CD14-positive monocyte (primary cell): ENCODE data around the gene SGMS1. TPM values are rescaled to one million over a fixed set of nuclear protein-coding genes. Genes with fewer than 3 reads are reported as not detected.

Source experiments
- DNase-seq, 3 donors: peaks; one replicate each; pipeline ENCODE4 v3.0.0-alpha.2; 2011 to 2022
- H2AFZ ChIP-seq: 2 replicates; pipeline ENCODE4 v1.6.0; 2012; ENCODE audit warnings: mild to moderate bottlenecking, low read depth, low read length, inconsistent platforms; ENCODE audit not compliant: insufficient read depth, poor library complexity, severe bottlenecking
- H3K27ac ChIP-seq, 2 donors: 1 replicate in 1 of 2; 2 replicates in 1 of 2; pipeline ENCODE4 v1.5.1; 2012 to 2013; ENCODE audit warnings: low read length in 2 of 2, control low read depth in 1 of 2, inconsistent platforms in 1 of 2, low read depth in 1 of 2, mild to moderate bottlenecking in 1 of 2
- H3K27me3 ChIP-seq, 2 donors: one replicate each; pipeline versions ENCODE4 v1.6.0 to v1.6.1; 2011 to 2013; ENCODE audit warnings: low read length in 2 of 2; ENCODE audit not compliant: control insufficient read depth in 2 of 2, insufficient read depth in 2 of 2
- H3K36me3 ChIP-seq, 2 donors: replicated peaks in 1 of 2; 1 replicate in 1 of 2; 2 replicates in 1 of 2; pipeline versions ENCODE4 v1.5.1 to v1.6.1; 2012 to 2013; ENCODE audit warnings: low read length in 2 of 2, control low read depth in 1 of 2, inconsistent platforms in 1 of 2, mild to moderate bottlenecking in 1 of 2; ENCODE audit not compliant: insufficient read depth in 2 of 2, control insufficient read depth in 1 of 2
- H3K4me1 ChIP-seq, 2 donors: 1 replicate in 1 of 2; 2 replicates in 1 of 2; pipeline versions ENCODE4 v1.5.1 to v1.6.1; 2012 to 2013; ENCODE audit warnings: low read length in 2 of 2, control low read depth in 1 of 2, inconsistent platforms in 1 of 2, mild to moderate bottlenecking in 1 of 2, moderate library complexity in 1 of 2; ENCODE audit not compliant: insufficient read depth in 2 of 2, control insufficient read depth in 1 of 2
- H3K4me2 ChIP-seq: replicated peaks from 2 replicates; pipeline ENCODE3; 2012; ENCODE audit warnings: low read length, moderate library complexity, mild to moderate bottlenecking; ENCODE audit not compliant: poor library complexity, severe bottlenecking; ENCODE audit errors: extremely low read depth
- H3K4me3 ChIP-seq, 3 experiments: fragments of 200-600 bp in 1 of 3; sonication (generic) in 1 of 3; replicated peaks in 1 of 3; 1 replicate in 2 of 3; 2 replicates in 1 of 3; pipeline ENCODE4 v1.5.1; 2011 to 2013; ENCODE audit warnings: low read length in 3 of 3, mild to moderate bottlenecking in 3 of 3, control low read depth in 2 of 3, low read depth in 2 of 3, inconsistent platforms in 1 of 3, moderate library complexity in 1 of 3
- H3K79me2 ChIP-seq: 2 replicates; pipeline ENCODE4 v1.6.0; 2012; ENCODE audit warnings: mild to moderate bottlenecking, control low read depth, inconsistent platforms, low read length, moderate library complexity; ENCODE audit not compliant: insufficient read depth
- H3K9ac ChIP-seq: 2 replicates; pipeline ENCODE4 v1.6.0; 2017; ENCODE audit warnings: low read length, mild to moderate bottlenecking; ENCODE audit not compliant: insufficient read depth, poor library complexity, severe bottlenecking
- H3K9me3 ChIP-seq, 2 donors: replicated peaks in 1 of 2; 1 replicate in 1 of 2; 2 replicates in 1 of 2; pipeline versions ENCODE4 v1.5.1 to v1.6.1; 2012 to 2013; ENCODE audit warnings: low read length in 2 of 2, control low read depth in 1 of 2; ENCODE audit not compliant: control insufficient read depth in 1 of 2, insufficient read depth in 1 of 2
- H4K20me1 ChIP-seq: 2 replicates; pipeline ENCODE4 v1.6.0; 2012; ENCODE audit warnings: mild to moderate bottlenecking, low read length, control low read depth, moderate library complexity; ENCODE audit not compliant: insufficient read depth
- H3K27ac Mint-ChIP-seq, 7 donors: one replicate each; pipeline ENCODE4 v1.8.0; 2020; ENCODE audit warnings: mild to moderate bottlenecking in 7 of 7, mixed read lengths in 7 of 7, moderate library complexity in 6 of 7, inconsistent platforms in 2 of 7
- H3K27me3 Mint-ChIP-seq, 3 donors: one replicate each; pipeline ENCODE4 v1.8.0; 2021 to 2022; ENCODE audit warnings: low read depth in 3 of 3, mild to moderate bottlenecking in 3 of 3, mixed read lengths in 3 of 3, moderate library complexity in 3 of 3, inconsistent platforms in 1 of 3
- H3K36me3 Mint-ChIP-seq, 2 donors: one replicate each; pipeline ENCODE4 v1.8.0; 2020; ENCODE audit warnings: mixed read lengths in 2 of 2, inconsistent platforms in 1 of 2, mild to moderate bottlenecking in 1 of 2
- H3K4me1 Mint-ChIP-seq: one replicate; pipeline ENCODE4 v1.8.0; 2020; ENCODE audit warnings: mild to moderate bottlenecking, mixed read lengths
- H3K4me3 Mint-ChIP-seq, 2 donors: one replicate each; pipeline ENCODE4 v1.8.0; 2020; ENCODE audit warnings: mild to moderate bottlenecking in 2 of 2, mixed read lengths in 2 of 2, moderate library complexity in 1 of 2
- H3K9me3 Mint-ChIP-seq, 7 donors: one replicate each; pipeline ENCODE4 v1.8.0; 2020 to 2022; ENCODE audit warnings: mixed read lengths in 7 of 7, mild to moderate bottlenecking in 6 of 7, moderate library complexity in 6 of 7, inconsistent platforms in 2 of 7
- WGBS: methylation state at CpG from one replicate; pipeline ENCODE4 v1.1.5; 2013; ENCODE audit warnings: missing lambda C conversion rate; ENCODE audit not compliant: insufficient coverage; 5-methylcytosine and 5-hydroxymethylcytosine counted together
- intact Hi-C, 2 donors: fragments of 100-400 bp; cut with micrococcal nuclease; formaldehyde crosslinking; loops; one replicate each; pipeline versions ENCODE4 v1.15.0 to v1.15.1; 2023
- polyA plus RNA-seq, 3 donors: library from polyadenylated mRNA; depleted of rRNA in 1 of 3; unstranded in 2 of 3; stranded (reverse) in 1 of 3; fragments of 300-500 nt in 2 of 3; fragments of >200 nt in 1 of 3; fragmentation: Illumina TruSeq in 2 of 3; gene quantifications; 1 replicate in 2 of 3; 2 replicates in 1 of 3; pipeline ENCODE4 v1.2.3, GENCODE V29; 2012 to 2021
- TF ChIP-seq, protein P1 (sequence below): fragments of 200-600 bp; IDR thresholded peaks from one replicate; pipeline ENCODE4 v1.8.0; 2022; ENCODE audit warnings: antibody characterized with exemption, mild to moderate bottlenecking

Gene SGMS1
- polyA plus RNA-seq, 3 donors = 19.5 to 20.6 (median 20.4) TPM

DNA sequence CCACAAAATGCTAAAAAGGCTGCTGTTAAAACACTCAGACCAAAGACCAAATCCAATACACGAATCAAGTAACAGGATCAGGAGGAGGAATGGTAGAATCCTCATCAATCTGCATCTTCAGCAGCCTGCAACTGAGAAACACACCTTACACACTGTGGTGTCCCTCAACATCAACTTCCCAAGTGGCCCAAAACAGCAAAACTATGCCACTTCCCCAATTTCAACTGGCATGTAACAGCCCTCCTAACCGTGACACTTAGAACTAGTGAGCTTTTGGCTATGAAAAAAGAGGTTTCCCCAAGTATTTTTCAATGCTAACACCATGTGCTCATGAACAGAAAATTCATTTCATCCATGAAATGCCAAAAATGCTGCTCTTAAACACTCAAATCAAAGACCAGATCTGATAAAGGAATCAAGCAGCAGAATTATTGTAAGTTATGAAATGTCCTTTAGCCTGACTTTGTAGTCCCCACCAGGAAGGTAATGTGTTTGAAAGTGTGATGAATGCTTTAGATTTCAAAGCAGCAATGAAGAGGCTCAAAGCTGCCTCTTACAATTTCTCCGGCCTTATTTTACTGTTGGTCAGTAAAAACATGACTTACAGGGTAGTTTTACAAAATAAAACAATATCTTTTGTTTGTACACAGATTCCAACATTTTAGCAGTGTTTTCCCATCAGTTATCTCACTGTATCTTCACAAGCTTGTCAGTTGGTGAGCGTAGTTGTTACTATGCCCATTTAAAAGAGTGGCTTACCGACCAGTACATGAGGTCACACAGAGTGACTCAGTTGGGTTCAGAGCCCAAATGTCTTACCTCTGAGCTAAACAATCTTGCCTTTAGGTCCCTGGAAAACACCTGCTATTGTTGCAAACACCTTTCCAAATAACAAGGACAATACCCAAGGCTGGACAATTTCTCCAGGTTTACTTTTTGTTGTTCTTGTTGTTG is 306.8 kb downstream of the SGMS1 start:
- peaks cover 0 to 8% (median 0%) of the 10 kb centered on the region in 7 donors for H3K9me3 Mint-ChIP-seq
- Histone ChIP-seq H2AFZ (no peak overlapping the region), H3K9ac (no peak overlapping the region), H3K27me3 (no peaks in the 10 kb centered on the region), H3K27ac (peak overlapping the region in 1 of 2 donors; percentile 46), H3K79me2 (peaks cover 14% of the 10 kb centered on the region), H3K36me3 (peaks cover 10 to 65% of the 10 kb centered on the region in 2 donors), H3K9me3 (no peaks in the 10 kb centered on the region), H3K4me1 (peaks cover 12 to 17% of the 10 kb centered on the region in 2 donors), H3K4me2 (no peak overlapping the region), H4K20me1 (peaks cover 59% of the 10 kb centered on the region), H3K4me3 (no peak overlapping the region)
- H3K27ac Mint-ChIP-seq = peak overlapping the region in 6 of 7 donors; percentile 24 to 73 (median 42)
- H3K27me3 Mint-ChIP-seq = peaks cover 0 to 2% (median 2%) of the 10 kb centered on the region in 3 donors
- peak in 2 of 3 donors; percentile 30 for DNase-seq
- no peak overlapping the region for H3K4me3 Mint-ChIP-seq
- H3K4me1 Mint-ChIP-seq = peaks cover 25% of the 10 kb centered on the region
- 63% methylated on average over 3 of the region's 5 CpGs for WGBS
- H3K36me3 Mint-ChIP-seq = peaks cover 60 to 66% of the 10 kb centered on the region in 2 donors
- TF ChIP-seq, protein P1, sequence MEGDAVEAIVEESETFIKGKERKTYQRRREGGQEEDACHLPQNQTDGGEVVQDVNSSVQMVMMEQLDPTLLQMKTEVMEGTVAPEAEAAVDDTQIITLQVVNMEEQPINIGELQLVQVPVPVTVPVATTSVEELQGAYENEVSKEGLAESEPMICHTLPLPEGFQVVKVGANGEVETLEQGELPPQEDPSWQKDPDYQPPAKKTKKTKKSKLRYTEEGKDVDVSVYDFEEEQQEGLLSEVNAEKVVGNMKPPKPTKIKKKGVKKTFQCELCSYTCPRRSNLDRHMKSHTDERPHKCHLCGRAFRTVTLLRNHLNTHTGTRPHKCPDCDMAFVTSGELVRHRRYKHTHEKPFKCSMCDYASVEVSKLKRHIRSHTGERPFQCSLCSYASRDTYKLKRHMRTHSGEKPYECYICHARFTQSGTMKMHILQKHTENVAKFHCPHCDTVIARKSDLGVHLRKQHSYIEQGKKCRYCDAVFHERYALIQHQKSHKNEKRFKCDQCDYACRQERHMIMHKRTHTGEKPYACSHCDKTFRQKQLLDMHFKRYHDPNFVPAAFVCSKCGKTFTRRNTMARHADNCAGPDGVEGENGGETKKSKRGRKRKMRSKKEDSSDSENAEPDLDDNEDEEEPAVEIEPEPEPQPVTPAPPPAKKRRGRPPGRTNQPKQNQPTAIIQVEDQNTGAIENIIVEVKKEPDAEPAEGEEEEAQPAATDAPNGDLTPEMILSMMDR = no peak
- intact Hi-C loops = no loop called here

DNA sequence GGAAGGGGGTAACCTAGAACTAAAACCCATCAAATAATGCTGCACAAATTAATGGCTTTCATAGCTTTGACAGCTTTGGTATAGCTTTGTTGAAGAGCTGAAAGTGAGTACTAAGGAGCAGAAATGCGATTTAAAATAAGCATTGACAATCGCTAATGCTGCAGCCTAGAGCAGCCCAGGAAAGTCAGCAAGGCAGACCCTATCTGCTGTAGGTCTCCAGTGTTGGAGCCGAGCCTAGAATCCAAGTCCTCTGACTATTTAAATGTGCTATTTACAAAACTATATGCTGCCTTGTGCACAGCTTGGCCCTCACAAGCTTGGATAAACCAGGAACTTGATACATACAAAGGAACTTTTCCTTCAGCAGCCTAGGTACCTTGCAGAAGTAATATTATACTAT is 307.6 kb downstream of the SGMS1 start:
- Histone ChIP-seq H3K4me1 (peaks cover 8 to 9% of the 10 kb centered on the region in 2 donors), H3K36me3 (peaks cover 13 to 66% of the 10 kb centered on the region in 2 donors), H3K27ac (peak overlapping the region in 1 of 2 donors; percentile 22), H3K79me2 (peaks cover 14% of the 10 kb centered on the region), H3K27me3 (no peaks in the 10 kb centered on the region), H4K20me1 (peaks cover 58% of the 10 kb centered on the region), H3K9me3 (no peaks in the 10 kb centered on the region), H3K4me2 (no peak overlapping the region), H3K4me3 (no peak overlapping the region), H3K9ac (no peak overlapping the region), H2AFZ (no peak overlapping the region)
- TF ChIP-seq, protein P1 = no peak
- intact Hi-C loops = no loop called here
- no peak overlapping the region for H3K27ac Mint-ChIP-seq
- H3K9me3 Mint-ChIP-seq = peaks cover 0 to 8% (median 0%) of the 10 kb centered on the region in 7 donors
- peaks cover 59 to 66% of the 10 kb centered on the region in 2 donors for H3K36me3 Mint-ChIP-seq
- peaks cover 19% of the 10 kb centered on the region for H3K4me1 Mint-ChIP-seq
- DNase-seq = no peak
- H3K4me3 Mint-ChIP-seq = no peak overlapping the region
- 94% methylated on average over 3 of the region's 3 CpGs for WGBS
- peaks cover 0 to 2% (median 2%) of the 10 kb centered on the region in 3 donors for H3K27me3 Mint-ChIP-seq
